ENCODE data around the gene RGL3. TPM values are rescaled to one million over a fixed set of nuclear protein-coding genes. Genes with fewer than 3 reads are reported as not detected.

The RGL3 gene
- total and polyA plus RNA-seq, 9 of the 15 experiments (the other 6 are each of a cell fraction or from before 2014, with no cell fraction given), result 0.12 to 0.61 (median 0.32) TPM; not detected in 4

- TF ChIP-seq YY1 (IDR thresholded peaks at IDR 0.05; ENCODE audit: borderline replicate concordance in 1 of 3, control insufficient read depth in 1 of 3, extremely low read depth in 1 of 3, insufficient read depth in 3 of 3, insufficient read length in 1 of 3, insufficient replicate concordance in 2 of 3, low read depth in 1 of 3, low read length in 2 of 3) (no peak), ILK (tag; IDR thresholded peaks at IDR 0.05; ENCODE audit: borderline replicate concordance, low read depth) (no peak), PHB (CRISPR knock-in tag; IDR thresholded peaks at IDR 0.05) (no peak), ZBTB43 (CRISPR knock-in tag; IDR thresholded peaks at IDR 0.05) (no peak), JUND (IDR thresholded peaks at IDR 0.05; ENCODE audit: borderline replicate concordance, low read depth, low read length) (no peak), JUND (tag; IDR thresholded peaks at IDR 0.05; ENCODE audit: borderline replicate concordance, low read depth, low read length) (no peak), PHF8 (IDR thresholded peaks at IDR 0.05; ENCODE audit: borderline replicate concordance, low read length) (peak; percentile 64; the same call in 1 of the 2 replicates), DLX4 (CRISPR knock-in tag; IDR thresholded peaks at IDR 0.05) (no peak), CHD1 (IDR thresholded peaks at IDR 0.05; ENCODE audit: low read length) (peak; percentile 59), TFAM (CRISPR knock-in tag; conservative IDR thresholded peaks at IDR 0.05) (no peak), FOS (IDR thresholded peaks at IDR 0.05; ENCODE audit: extremely low read depth, insufficient read length) (no peak), CREB1 (IDR thresholded peaks at IDR 0.05) (no peak), CREB1 (CRISPR knock-in tag; IDR thresholded peaks at IDR 0.05) (no peak), ATF2 (CRISPR knock-in tag; IDR thresholded peaks at IDR 0.05) (no peak), HNRNPL (IDR thresholded peaks at IDR 0.05; ENCODE audit: low read depth, low read length) (no peak), IFI16 (CRISPR knock-in tag; IDR thresholded peaks at IDR 0.05) (no peak)
Observed at GRCh38 chr19:11355160-11356073, 63.7 kb downstream of the RGL3 start, which contains the start of gene PLPPR2 (continued).
